ENCODE measurements around the gene CFAP73.

CFAP73 gene

GRCh38 chr12:113131556-113131955 lies 18.0 kb upstream of the CFAP73 start:
- no peak for DNase-seq (ENCODE audit: low read depth)
- no peak for TF ChIP-seq CTCF (conservative IDR thresholded peaks at IDR 0.05; ENCODE audit: low read length)
- no peak overlapping the region for H3K4me3 ChIP-seq (ENCODE audit: low read length)

- no peak for DNase-seq (ENCODE audit: low read depth)
- H3K4me3 ChIP-seq (ENCODE audit: low read length) = no peak overlapping the region
- no peak for TF ChIP-seq CTCF (conservative IDR thresholded peaks at IDR 0.05; ENCODE audit: low read length)
These were observed 16.5 kb upstream of the CFAP73 start for GRCh38 chr12:113133036-113133435.

- TF ChIP-seq CTCF (conservative IDR thresholded peaks at IDR 0.05; ENCODE audit: low read length) = no peak
- no peak for DNase-seq (ENCODE audit: low read depth)
- H3K4me3 ChIP-seq (ENCODE audit: low read length) = no peak overlapping the region
These were observed 15.9 kb upstream of the CFAP73 start for GRCh38 chr12:113133666-113134065.

- DNase-seq (ENCODE audit: low read depth) = no peak
- H3K4me3 ChIP-seq (ENCODE audit: low read length) = no peak overlapping the region
- no peak for TF ChIP-seq CTCF (conservative IDR thresholded peaks at IDR 0.05; ENCODE audit: low read length)
These were observed 15.5 kb upstream of the CFAP73 start for GRCh38 chr12:113134071-113134470.

- no peak for DNase-seq (ENCODE audit: low read depth)
- H3K4me3 ChIP-seq (ENCODE audit: low read length) = no peak overlapping the region
These were observed 15.0 kb upstream of the CFAP73 start for GRCh38 chr12:113134521-113134951.

GRCh38 chr12:113135178-113136127 lies 14.1 kb upstream of the CFAP73 start, which contains the start of gene RASAL1:
Gene RASAL1, minus strand, starts transcription at chr12:113135761. Its CDS starts 299 bp downstream, at chr12:113135462.
- no peak for TF ChIP-seq CTCF (conservative IDR thresholded peaks at IDR 0.05; ENCODE audit: low read length)
- DNase-seq (ENCODE audit: low read depth) = no peak
- H3K4me3 ChIP-seq (ENCODE audit: low read length) = no peak within 1 kb of the TSS

More at GRCh38 chr12:113134521-113134951, 15.0 kb upstream of the CFAP73 start:
- no peak for TF ChIP-seq CTCF (conservative IDR thresholded peaks at IDR 0.05; ENCODE audit: low read length)

Data from AG10803 (cell line).